Stimulated activated CD4-positive, alpha-beta T cell treated with anti-CD3 and anti-CD28 coated beads, Interleukin-1b, Interleukin-23, amount 100 ng/mL, for 48 hours (primary cell): ENCODE results near the gene PARVB.
"Not testable (repeated sequence)": the region's sequence is repeated elsewhere in the genome, so short reads cannot be mapped to it uniquely, and the experiment has no call there.

Source experiments
- DNase-seq: peaks from one replicate; pipeline ENCODE4 v3.0.0-alpha.2; 2020

Gene PARVB

GRCh38 chr22:44091021-44091721 is 67.1 kb downstream of the PARVB start:
- DNase-seq = peak; percentile 45

- DNase-seq = no peak
Observed at GRCh38 chr22:44091751-44092150, 67.6 kb downstream of the PARVB start.

- no peak for DNase-seq
Observed at GRCh38 chr22:44092636-44093220, 68.6 kb downstream of the PARVB start.

GRCh38 chr22:44093791-44094190 is 69.7 kb downstream of the PARVB start:
- DNase-seq = no peak

- DNase-seq = no peak
Observed at GRCh38 chr22:44094751-44095302, 70.7 kb downstream of the PARVB start.

GRCh38 chr22:44096736-44097135 is 72.6 kb downstream of the PARVB start:
- DNase-seq = no peak

- DNase-seq = no peak
Observed at GRCh38 chr22:44097263-44098020, 73.3 kb downstream of the PARVB start.

GRCh38 chr22:44098021-44098739 is 74.1 kb downstream of the PARVB start:
- no peak for DNase-seq

- DNase-seq = no peak
Observed at GRCh38 chr22:44098966-44099530, 74.9 kb downstream of the PARVB start.

GRCh38 chr22:44099696-44100095 is 75.6 kb downstream of the PARVB start:
- no peak for DNase-seq

GRCh38 chr22:44100411-44100810 is 76.3 kb downstream of the PARVB start:
- DNase-seq = no peak

GRCh38 chr22:44102121-44102520 is 78.0 kb downstream of the PARVB start:
- no peak for DNase-seq

- DNase-seq = no peak
Observed at GRCh38 chr22:44102856-44103255, 78.8 kb downstream of the PARVB start.

GRCh38 chr22:44103735-44104480 is 79.8 kb downstream of the PARVB start:
- DNase-seq = no peak

- peak; percentile 6 for DNase-seq
Observed at GRCh38 chr22:44107340-44107739, 83.2 kb downstream of the PARVB start.

GRCh38 chr22:44108076-44108475 is 84.0 kb downstream of the PARVB start:
- no peak for DNase-seq

GRCh38 chr22:44108806-44109385 is 84.8 kb downstream of the PARVB start:
- no peak for DNase-seq

GRCh38 chr22:44109416-44109815 is 85.3 kb downstream of the PARVB start:
- DNase-seq = no peak

GRCh38 chr22:44110656-44111055 is 86.6 kb downstream of the PARVB start:
- not testable (repeated sequence) for DNase-seq

- no peak for DNase-seq
Observed at GRCh38 chr22:44111562-44112155, 87.6 kb downstream of the PARVB start.

- no peak for DNase-seq
Observed at GRCh38 chr22:44112191-44112590, 88.1 kb downstream of the PARVB start.
